ENCODE data around the gene TRIM52.

Gene TRIM52

DNA sequence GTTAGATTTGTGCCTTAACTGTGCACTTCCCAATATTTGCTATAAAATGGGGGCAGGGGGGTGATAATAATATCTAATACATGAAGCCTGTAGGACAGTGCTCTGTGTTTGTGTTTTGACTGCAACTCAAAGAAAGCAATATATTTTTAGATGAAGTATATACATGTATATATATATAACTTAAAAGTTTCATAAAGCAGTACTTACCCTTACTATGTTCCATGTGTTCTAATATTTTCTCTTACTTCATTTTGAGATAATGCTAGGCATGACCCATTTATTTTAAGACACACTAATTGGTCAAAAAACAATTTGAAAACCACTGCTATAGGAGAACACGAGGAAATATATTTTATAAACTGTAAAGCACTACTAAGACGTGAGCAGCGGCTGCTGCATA lies 2.4 kb downstream of the TRIM52 start:
- DNase-seq (no peak), ATAC-seq (no peak)

DNA sequence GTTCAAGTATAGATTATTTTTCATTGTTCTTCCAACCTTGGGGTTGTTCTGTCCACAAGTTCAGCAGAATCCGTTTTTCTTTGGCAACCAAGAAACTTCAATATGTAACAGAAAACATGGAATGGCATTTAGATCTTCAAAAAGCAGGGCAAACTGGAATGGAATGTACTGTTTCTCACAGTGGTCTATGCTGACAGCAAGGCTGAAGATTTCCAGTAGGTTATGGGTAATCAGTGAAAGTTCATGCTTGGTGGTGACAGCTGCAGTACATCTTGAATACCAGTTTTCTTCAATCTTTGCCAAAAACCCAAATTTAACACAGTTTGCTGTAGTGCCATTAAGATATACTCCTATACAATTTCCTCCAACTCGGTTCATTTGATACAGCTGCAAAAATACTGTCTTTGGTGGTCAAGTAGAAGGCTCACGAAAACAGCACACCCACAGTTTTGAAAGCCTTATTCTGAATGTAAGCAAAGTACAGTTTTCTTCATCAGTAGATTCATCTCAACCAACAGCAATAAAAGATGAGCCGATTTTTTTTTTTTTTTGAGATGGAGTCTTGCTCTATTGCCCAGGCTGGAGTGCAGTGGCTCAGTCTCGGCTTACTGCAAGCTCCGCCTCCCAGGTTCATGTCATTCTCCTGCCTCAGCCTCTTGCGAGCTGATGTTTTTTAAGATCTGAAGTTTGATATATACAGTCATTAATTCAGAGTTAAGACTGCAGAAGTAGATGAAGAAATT lies 4.9 kb downstream of the TRIM52 start:
- ATAC-seq (no peak), DNase-seq (no peak)

DNA sequence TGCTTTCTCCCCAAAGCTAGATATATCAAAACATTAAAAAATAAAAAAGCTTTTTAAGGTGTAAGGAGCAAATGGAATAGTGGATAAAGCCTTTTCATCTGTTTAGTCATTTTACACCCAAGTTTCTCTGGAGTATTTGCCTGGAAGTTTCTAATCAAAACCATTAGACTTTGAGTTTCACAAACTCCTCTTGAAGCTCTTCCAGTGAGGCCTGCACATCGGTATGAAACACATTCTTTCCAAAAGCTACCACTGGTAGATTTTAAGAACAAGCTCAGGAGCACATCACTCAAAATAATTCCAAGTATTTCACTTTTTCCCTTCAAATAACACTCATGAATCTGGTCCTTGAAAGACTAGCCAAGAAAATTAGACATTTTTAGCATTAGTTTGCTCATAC lies 5.7 kb downstream of the TRIM52 start:
- no peak for ATAC-seq
- no peak for DNase-seq

DNA sequence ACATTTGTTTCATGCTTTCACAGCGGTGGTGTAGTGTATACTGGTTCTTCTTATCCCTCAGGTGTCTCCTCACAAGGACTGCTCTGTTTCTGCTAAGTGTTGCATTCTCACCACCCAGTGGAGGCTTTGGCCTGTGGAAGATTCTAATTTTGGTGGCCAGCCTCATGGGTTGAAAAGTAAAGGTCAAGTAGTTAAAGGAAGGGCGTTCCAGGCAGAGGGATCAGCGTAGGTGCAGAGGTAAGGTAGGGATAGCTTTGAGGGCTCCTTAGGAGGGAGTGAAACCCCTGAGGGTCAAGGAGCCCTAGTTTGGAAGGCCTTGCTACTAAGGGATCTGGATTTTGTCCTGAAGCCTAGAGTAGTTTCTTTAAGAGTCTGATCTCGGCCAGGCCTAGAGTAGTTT lies 12.7 kb downstream of the TRIM52 start:
- DNase-seq, result no peak
- no peak for ATAC-seq

DNA sequence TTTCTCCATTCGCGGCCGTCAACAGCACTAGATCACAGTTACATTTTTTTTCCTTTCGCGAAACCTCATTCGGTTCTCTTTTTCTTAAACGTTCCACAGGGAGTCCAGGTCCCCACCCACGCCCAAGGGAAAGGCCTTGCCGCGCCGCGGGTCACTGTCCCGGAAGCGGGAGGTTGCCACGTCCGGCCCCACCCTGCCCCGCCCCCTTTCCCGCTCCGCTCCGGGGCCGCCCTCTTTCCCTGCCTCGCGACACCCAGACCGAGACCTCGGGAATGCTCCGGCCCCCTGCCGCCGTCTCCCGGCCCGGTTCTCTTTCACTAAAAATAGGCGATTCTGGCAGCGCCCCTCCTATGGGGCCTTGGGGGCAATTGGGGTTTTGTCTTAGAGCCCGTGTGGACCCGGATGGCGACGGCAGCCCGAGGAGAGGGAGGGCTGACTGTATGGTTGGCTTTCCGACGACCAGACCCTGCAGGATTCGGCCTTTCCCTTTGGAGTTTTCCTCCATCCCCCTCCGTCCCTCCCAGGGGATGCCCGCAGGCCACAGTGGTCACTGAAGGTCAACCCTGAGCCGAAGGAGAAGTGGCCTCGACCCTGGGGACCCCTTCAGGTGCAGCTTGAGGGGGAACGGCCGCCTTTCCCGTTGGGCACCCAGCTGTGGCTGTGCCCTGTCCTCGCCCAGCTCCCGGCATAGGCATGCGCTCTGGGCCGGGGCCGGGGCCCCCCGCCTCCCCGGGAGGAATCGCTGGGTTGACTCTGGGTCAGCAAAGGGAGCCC lies 14.5 kb downstream of the TRIM52 start:
- peak; percentile 48 for ATAC-seq
- peak; percentile 91 for DNase-seq

DNA sequence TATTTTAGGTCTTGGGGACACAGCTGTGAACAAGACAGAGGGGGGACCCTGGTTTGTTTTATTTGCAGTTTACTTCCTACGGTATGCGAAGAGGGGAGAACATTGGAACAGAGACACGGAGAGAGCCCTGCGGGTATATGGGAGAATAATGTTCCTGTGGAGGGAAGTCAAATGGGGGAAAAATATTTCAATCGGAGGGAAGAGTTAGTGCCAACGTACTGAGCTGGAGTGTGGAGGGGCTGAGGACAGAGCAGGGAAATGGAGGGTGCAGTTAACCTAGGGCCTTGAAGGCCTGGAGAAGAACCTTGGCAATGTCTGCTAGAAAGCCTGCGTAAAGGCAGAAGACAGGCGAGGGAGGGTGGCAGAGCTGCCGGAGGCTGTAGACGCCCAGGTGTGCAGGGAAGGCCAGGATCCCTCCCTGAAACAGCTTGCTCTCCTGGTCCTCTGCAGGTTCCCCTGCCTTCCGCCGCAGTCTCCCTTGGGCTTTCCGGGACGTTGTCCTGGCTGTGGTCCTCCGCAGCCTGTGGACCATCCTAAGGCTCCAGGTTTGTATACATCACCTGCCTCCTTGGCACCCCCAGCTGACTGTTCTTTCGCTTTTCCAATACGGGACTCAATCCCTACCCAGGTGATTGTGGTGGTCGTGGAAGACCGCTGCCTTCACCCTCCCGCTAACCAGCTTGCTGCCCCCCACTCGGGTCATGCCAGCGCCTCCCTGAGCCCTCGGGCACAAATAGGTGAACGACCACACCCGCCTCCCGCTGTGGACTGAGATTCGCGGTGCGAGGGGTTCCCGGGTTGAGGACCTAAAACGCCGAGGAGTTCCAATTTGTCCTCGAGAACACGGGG lies 15.3 kb downstream of the TRIM52 start:
- no peak for ATAC-seq
- DNase-seq, result no peak

DNA sequence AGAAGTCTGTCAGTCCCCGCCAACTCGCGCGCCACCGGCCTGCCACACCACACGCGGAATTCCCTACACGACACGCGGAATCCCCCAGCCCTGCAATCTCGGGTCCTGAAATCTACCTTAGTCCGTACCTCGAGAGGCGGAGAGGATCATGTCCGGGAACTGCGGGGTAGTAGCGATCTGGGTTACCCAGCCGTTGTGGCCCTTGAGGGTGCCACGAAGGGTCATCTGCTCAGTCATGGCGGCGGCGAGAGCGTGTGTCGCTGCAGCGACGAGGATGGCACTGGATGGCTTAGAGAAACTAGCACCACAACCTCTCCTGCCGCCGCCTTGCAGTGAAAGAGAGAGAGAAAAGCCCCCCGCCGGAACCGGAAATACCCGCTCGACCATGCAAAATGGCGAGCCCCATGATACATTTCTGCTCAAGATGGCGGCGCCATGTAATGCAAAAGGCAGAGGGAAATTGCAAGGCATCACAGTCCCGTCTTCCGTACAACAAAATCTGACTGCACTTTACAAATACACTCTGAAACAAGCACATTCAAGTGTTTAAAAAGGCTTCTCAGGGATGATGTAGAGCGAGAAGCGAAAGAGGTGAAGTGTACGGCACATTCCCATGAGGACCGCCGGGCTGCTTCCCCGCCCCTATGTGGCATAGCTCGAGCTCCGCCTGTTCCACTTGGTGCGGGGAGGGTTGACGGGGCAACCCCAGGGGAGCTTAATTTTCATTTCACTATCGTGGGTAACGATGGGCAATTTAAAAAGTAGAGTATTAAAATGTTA lies 17.2 kb downstream of the TRIM52 start, which contains the start of gene RACK1:
Gene RACK1, minus strand, starts transcription at position 343 of the 780 bp plus-strand sequence. Its CDS starts 106 bp downstream, at position 237.
- peak; percentile 69 for ATAC-seq
- peak; percentile 88 for DNase-seq

DNA sequence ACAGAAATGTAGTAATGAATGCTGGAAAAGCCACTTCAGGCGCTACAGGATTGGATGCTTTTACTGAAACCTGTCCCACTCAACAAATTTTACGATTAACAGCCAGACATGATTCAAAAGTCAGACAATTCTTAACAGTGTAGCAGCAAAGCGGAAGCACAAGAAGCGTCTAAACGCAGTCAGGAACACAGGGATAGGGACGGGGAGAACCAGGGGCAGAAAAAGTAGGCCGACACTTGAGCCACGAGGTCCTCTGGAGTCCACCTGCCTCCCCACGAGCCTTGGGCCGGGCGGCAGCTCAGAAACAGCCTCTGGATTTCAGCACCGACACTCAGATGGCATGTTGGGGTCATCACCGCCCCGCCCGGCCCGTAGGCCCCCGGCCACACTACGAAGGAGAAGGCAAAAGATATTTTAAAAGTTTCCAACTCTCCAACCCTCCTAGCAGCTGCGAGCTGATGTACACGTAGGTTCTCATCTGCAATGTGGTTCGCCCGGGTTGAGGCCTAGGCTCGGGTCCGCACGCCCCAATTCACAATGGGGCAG lies 17.9 kb downstream of the TRIM52 start:
- ATAC-seq, result no peak
- DNase-seq, result peak; percentile 40

DNA sequence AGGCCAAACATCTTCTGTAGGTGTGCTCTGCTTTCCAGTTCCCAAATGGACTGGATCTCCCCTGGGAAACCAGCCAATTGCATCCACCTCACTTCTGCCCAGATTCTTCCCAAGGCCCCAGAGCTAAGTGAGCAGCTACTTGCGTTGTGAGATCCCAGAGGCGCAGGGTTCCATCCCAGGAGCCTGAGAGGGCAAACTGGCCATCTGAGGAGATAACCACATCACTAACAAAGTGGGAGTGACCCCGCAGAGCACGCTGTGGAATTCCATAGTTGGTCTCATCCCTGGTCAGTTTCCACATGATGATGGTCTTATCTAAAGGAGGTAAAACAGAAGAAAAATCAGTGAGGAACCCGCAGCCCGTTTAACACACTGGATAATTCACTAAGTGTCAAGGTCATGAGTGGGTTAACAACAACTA lies 18.9 kb downstream of the TRIM52 start:
- ATAC-seq, result no peak
- no peak for DNase-seq

DNA sequence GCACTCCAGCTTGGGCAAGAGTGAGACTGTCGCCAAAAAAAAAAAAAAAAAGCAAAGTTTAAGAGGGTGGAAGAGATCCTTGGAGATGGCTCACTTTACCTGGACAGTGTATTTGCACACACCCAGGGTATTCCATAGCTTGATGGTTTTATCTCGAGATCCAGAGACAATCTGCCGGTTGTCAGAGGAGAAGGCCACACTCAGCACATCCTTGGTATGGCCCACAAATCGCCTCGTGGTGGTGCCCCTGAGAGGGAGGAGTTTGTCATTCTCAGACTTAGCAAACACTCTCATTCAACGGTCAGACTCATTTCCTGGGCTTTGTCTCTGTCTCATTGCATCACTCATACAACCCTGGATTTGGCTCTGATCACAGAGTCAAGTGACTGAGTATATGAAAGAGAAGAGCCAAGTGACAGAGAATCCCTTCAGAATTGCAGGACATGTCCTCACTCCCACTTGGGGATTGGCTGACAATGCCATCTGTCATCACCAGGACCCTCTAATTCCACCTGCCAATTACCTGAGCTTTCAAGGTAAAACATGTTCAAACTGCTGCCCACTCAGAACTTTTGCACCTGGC lies 19.5 kb downstream of the TRIM52 start:
- ATAC-seq (peak; percentile 56), DNase-seq (peak; percentile 63)

DNA sequence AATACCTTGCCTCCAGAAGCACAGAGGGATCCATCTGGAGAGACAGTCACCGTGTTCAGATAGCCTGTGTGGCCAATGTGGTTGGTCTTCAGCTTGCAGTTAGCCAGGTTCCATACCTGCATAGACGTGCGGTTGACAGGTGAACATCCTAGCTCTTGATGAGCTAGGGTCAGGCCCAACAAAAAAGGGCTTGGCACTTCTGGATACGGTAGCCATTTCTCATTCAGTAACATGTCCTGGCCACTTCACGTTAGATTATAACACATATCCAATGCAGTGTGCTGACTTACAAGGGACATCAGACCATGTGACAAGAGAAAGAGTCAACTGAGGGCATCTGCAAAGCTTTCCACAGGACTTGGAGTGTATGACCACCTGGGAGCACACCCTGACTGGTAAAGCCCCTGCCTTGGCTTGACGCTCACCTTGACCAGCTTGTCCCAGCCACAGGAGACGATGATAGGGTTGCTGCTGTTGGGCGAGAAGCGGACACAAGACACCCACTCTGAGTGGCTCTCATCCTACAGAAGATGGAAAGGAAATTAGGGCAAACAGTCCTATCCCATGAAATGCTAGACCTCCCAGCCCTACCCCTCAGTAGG lies 21.8 kb downstream of the TRIM52 start:
- ATAC-seq (no peak), DNase-seq (no peak)

DNA sequence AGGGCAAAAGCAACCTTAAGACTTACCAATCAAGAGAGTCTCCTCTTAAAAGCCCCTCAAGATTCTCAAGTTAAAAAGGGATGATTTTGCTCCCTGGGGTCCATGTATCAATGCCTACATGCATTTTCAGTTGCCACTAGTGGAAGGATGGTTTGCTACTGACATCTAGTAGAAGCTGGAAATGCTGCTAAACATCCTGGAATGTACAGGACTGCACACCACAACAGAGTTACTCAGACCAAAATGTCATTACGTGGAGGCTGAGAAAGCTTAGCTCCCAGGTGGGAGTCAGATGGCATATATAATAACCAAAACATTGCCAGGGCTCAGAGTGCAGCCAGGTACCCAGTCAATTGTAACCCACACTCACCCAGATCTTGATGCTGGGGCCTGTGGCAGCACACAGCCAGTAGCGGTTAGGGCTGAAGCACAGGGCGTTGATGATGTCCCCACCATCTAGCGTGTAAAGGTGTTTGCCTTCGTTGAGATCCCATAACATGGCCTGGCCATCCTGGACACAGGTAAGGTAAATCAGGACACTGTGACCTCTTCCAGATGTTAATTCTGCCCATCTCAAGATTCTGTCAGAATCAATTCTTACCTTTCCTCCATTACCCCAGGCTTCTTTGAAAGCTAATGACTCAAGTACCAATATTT lies 23.1 kb downstream of the TRIM52 start:
- no peak for ATAC-seq
- DNase-seq, result no peak

DNA sequence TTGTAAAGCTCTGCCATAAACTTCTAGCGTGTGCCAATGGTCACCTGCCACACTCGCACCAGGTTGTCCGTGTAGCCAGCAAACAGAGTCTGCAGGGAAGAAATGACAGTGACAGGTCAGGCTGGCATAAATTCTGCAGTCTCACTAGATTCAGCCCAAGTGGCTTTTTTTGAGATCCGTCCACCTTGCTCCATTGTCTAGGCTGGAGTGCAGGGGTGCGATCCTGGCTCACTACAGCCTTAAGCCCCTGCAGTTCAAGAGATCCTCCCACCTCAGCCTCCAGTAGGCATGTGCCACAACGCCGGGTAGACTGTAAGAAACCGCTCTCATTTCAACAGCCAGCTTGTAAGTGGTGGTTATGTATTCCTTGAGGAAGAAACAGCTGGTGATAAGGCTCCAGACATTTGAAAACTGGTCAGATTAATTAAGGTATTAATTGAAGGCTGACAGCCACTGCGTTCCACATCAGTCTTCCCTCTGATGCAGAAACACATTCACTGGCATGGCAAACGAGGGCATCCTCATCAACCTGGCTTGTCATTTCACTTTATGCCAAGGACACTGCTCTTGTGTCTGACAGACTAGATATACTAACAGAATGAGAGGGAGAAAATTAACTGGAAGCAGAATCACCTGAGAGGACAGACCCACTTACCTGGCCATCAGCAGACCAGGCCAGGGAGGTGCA lies 23.8 kb downstream of the TRIM52 start:
- ATAC-seq (no peak), DNase-seq (no peak)

DNA sequence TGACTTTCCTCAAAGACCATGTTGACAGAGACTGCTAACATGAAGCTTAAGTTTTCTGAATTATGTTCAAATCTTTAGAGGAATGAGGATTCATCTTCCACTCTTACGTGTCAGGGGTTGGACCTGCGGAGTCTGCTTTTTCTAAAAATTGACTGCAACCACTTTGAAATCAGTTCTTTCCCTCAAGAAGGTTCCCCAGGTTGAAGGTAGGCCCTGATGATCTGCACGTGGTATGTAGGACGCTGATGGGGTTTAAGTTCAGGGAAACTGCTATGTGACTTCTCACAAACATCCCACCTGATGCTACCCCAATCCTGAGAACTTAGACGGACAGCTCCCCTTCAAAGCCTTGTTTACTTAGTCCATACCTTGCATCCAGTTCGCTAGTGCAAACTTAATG lies 24.5 kb downstream of the TRIM52 start:
- DNase-seq (no peak), ATAC-seq (no peak)

DNA sequence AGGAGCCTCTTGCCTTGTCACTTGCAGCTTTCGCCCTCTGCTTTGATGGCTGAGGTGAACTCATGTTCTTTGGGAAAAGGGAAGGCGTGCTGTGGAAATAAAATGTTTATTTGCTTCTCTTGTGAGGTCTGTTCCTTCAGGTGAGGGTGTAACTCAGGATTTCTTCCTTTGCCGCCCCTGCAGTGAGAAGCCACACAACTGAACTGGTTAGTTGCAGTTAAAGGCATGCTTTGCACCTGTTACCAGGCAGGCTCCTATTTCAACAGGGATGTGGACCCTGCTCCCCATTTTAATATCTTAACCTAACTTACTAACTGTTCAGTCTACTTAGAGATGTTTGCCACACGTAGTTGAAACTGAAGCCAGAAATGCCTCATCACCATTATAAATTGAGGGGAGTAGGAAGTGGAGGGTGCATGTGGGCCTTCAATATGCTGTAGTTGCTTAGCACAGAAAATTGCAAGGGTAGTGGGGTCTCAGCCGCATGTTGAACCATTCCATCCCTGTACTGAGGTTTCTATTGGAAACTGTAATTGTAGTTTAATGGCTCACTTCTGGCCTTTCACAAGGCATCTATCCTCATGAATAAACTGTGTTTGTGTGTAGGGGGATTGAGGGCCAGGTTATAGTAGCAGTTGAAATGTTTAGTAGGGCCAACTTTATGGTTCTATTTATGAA lies 25.1 kb downstream of the TRIM52 start:
- ATAC-seq (no peak), DNase-seq (no peak)

DNA sequence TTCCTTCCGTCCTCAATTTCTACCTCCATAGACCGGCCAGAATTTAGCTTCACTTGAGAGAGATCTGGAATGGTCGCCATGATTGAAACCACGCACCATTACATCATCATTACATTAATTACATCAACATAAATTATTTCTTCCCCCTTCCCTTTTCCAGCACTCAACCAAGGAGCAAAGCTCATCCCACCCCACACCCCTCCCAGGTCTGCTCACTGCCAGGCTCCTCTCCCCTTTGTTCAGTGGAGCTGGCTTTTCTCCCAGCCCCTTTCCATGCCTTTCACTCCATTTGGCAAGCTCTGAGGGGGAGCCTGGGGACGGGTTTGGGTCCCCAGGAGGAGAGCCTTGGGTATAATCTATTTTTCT lies 25.6 kb downstream of the TRIM52 start:
- peak; percentile 10 for ATAC-seq

DNA sequence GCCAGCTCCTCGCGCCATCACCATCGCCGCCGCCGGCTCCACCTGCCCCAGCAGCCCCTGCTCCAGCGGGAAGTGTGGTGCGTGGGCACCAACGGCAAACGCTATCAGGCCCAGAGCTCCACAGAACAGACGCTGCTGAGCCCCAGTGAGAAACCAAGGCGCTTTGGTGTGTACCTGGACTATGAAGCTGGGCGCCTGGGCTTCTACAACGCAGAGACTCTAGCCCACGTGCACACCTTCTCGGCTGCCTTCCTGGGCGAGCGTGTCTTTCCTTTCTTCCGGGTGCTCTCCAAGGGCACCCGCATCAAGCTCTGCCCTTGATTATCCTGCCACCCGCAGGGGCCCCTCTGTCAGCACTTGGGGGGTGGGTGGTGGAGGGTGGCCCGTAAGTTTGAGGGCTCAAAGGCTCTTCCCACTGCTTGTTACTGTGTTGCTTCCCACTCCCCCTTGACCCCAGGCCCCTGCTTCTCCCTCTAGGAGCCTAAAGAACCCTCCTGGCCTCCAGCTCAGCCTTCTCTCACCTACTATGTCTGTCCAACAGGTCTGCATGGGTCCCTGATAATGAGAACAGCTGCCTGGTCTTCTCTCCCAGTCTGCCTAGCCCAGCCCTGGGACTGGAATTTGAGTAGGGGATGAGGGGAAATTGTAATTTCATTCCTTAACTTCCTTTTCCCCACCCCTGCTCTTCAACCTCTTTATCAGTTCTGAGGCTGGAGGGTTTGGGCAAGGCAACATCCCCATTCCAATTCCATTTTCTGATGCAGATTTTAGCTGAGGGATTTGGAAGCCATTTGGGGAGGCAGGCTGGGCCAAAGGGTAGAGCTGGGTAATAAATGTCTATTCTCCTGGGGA lies 26.3 kb downstream of the TRIM52 start:
- no peak for ATAC-seq
- DNase-seq, result no peak

More for the DNA sequence above, 25.6 kb downstream of the TRIM52 start:
- no peak for DNase-seq
